ENCODE results near the gene SDHA. TPM values are rescaled to one million over a fixed set of nuclear protein-coding genes. Genes with fewer than 3 reads are reported as not detected.
"Not testable (repeated sequence)": the region's sequence is repeated elsewhere in the genome, so short reads cannot be mapped to it uniquely, and the experiment has no call there.

SDHA gene
- total RNA-seq, 1 experiment from 2014 or later = 134 TPM

DNA sequence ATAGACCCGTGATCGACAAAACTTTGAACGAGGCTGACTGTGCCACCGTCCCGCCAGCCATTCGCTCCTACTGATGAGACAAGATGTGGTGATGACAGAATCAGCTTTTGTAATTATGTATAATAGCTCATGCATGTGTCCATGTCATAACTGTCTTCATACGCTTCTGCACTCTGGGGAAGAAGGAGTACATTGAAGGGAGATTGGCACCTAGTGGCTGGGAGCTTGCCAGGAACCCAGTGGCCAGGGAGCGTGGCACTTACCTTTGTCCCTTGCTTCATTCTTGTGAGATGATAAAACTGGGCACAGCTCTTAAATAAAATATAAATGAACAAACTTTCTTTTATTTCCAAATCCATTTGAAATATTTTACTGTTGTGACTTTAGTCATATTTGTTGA is 38.2 kb downstream of the SDHA start:
- H3K27ac ChIP-seq (ENCODE audit: low read depth, low read length); RAD21 ChIA-PET (ENCODE audit: low non-redundant PET in 1 of 2, low total read pairs in 2 of 2, uncharacterized antibody in 2 of 2, unreplicated experiment in 2 of 2); H2AFZ ChIP-seq (ENCODE audit: low read depth, low read length, poor library complexity, severe bottlenecking); H3K4me3 ChIP-seq (replicated peaks in 1 of 2; ENCODE audit: low read depth in 1 of 2, low read length in 2 of 2); H3K27me3 ChIP-seq (ENCODE audit: insufficient read depth, low read length); H4K20me1 ChIP-seq (ENCODE audit: insufficient read depth); H3K9me2 ChIP-seq (ENCODE audit: insufficient read depth); H3K4me1 ChIP-seq (ENCODE audit: control insufficient read depth in 1 of 2, insufficient read depth in 2 of 2, low read length in 2 of 2); intact Hi-C loops (cut with micrococcal nuclease); CTCF ChIA-PET; H3K9ac ChIP-seq (ENCODE audit: low read length); ATAC-seq; H3K79me2 ChIP-seq (ENCODE audit: insufficient read depth, low read length); H3K4me2 ChIP-seq (ENCODE audit: low read length); POLR2A ChIA-PET; H3K9me3 ChIP-seq (ENCODE audit: control insufficient read depth in 1 of 2, insufficient read depth in 1 of 2, low read depth in 1 of 2, low read length in 2 of 2); DNase-seq (ENCODE audit: low read depth, low spot score): not testable (repeated sequence)
- BruUV-seq (replicated peaks) = TSS peak; percentile 31
- H3K36me3 ChIP-seq (ENCODE audit: control insufficient read depth in 1 of 2, insufficient read depth in 2 of 2, low read length in 2 of 2) = peaks cover 11 to 22% of the 10 kb centered on the region in 2 experiments; a peak in 3 of 4 replicates

GRCh38 chr5:257148-257547 is 39.0 kb downstream of the SDHA start:
- DNase-seq (ENCODE audit: low read depth, low spot score) (no peak), ATAC-seq (no peak)
- Histone ChIP-seq H3K9ac (ENCODE audit: low read length) (no peak overlapping the region), H3K79me2 (ENCODE audit: insufficient read depth, low read length) (no peaks in the 10 kb centered on the region), H3K4me3 (replicated peaks in 1 of 2; ENCODE audit: low read depth in 1 of 2, low read length in 2 of 2) (no peak overlapping the region), H2AFZ (ENCODE audit: low read depth, low read length, poor library complexity, severe bottlenecking) (no peak overlapping the region), H3K27me3 (ENCODE audit: insufficient read depth, low read length) (no peaks in the 10 kb centered on the region), H3K4me1 (ENCODE audit: control insufficient read depth in 1 of 2, insufficient read depth in 2 of 2, low read length in 2 of 2) (no peaks in the 10 kb centered on the region), H3K9me3 (ENCODE audit: control insufficient read depth in 1 of 2, insufficient read depth in 1 of 2, low read depth in 1 of 2, low read length in 2 of 2) (no peaks in the 10 kb centered on the region), H3K27ac (ENCODE audit: low read depth, low read length) (no peak overlapping the region), H3K4me2 (ENCODE audit: low read length) (no peak overlapping the region), H3K9me2 (ENCODE audit: insufficient read depth) (no peaks in the 10 kb centered on the region), H3K36me3 (ENCODE audit: control insufficient read depth in 1 of 2, insufficient read depth in 2 of 2, low read length in 2 of 2) (peaks cover 11 to 22% of the 10 kb centered on the region in 2 experiments; a peak in 3 of 4 replicates), H4K20me1 (ENCODE audit: insufficient read depth) (no peaks in the 10 kb centered on the region)
- TF ChIP-seq ZBTB33 (IDR thresholded peaks at IDR 0.05; ENCODE audit: extremely low read depth, insufficient replicate concordance, low read length) = no peak
- TF ChIP-seq CBX3 (IDR thresholded peaks at IDR 0.05; ENCODE audit: low read depth) = no peak
- TF ChIP-seq TCF7L2 (IDR thresholded peaks at IDR 0.05; ENCODE audit: borderline replicate concordance, extremely low read depth, insufficient read depth, insufficient read length) = no peak
- TF ChIP-seq, protein P1, sequence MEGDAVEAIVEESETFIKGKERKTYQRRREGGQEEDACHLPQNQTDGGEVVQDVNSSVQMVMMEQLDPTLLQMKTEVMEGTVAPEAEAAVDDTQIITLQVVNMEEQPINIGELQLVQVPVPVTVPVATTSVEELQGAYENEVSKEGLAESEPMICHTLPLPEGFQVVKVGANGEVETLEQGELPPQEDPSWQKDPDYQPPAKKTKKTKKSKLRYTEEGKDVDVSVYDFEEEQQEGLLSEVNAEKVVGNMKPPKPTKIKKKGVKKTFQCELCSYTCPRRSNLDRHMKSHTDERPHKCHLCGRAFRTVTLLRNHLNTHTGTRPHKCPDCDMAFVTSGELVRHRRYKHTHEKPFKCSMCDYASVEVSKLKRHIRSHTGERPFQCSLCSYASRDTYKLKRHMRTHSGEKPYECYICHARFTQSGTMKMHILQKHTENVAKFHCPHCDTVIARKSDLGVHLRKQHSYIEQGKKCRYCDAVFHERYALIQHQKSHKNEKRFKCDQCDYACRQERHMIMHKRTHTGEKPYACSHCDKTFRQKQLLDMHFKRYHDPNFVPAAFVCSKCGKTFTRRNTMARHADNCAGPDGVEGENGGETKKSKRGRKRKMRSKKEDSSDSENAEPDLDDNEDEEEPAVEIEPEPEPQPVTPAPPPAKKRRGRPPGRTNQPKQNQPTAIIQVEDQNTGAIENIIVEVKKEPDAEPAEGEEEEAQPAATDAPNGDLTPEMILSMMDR (IDR thresholded peaks at IDR 0.05 in 2 of 3, conservative IDR thresholded peaks at IDR 0.05 in 1 of 3; ENCODE audit: borderline replicate concordance in 1 of 3, insufficient read depth in 1 of 3, low read depth in 2 of 3, low read length in 2 of 3) = no peak
- TF ChIP-seq SRF (IDR thresholded peaks at IDR 0.05; ENCODE audit: low read depth) = no peak
- no peak for TF ChIP-seq ZFX (IDR thresholded peaks at IDR 0.05)
- no peak for TF ChIP-seq SIN3A (IDR thresholded peaks at IDR 0.05; ENCODE audit: low read depth)
- no peak for TF ChIP-seq CEBPB (IDR thresholded peaks at IDR 0.05; ENCODE audit: low read depth)
- TF ChIP-seq ATF3 (IDR thresholded peaks at IDR 0.05) = no peak
- ChIA-PET RAD21 (ENCODE audit: low non-redundant PET in 1 of 2, low total read pairs in 2 of 2, uncharacterized antibody in 2 of 2, unreplicated experiment in 2 of 2) (no interaction called here), CTCF (no interaction called here), POLR2A (no interaction called here)
- no TSS peak for BruUV-seq (replicated peaks)
- intact Hi-C loops (cut with micrococcal nuclease) = no loop called here

DNA sequence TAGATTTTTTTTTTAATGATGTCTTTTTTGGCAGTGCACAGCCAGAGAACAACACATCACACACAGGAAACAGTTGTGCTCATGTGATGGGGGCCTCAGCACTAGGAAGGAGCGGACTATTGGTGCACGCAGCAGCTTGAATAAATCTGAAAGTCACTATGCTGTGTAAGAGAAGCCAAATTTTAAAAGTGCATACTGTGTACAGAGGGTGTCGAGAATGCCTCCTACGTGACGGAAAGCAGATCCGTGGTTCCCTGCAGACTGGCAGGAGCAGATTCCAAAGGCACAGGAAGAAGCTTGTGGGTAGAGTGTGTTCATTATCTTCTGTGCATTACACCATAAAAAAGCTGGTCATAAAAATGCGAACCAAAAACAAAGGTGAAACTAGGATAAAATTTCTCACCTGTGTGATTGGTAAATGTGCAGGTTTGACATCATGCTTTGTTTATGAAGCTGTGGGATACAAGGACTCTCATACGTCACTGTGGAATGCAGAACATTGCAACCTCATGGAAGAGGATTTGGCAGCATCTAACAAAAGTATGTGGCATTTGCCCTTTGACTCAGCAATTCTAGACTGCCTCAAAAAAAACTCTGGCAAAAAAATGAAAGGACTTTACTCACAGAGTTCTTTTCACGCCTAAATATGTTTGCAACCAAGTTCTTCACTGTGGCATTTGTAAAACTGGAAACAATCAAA is 45.3 kb downstream of the SDHA start:
- H3K79me2 ChIP-seq (ENCODE audit: insufficient read depth, low read length); DNase-seq (ENCODE audit: low read depth, low spot score); H2AFZ ChIP-seq (ENCODE audit: low read depth, low read length, poor library complexity, severe bottlenecking); ATAC-seq; intact Hi-C loops (cut with micrococcal nuclease); H3K9me2 ChIP-seq (ENCODE audit: insufficient read depth); H3K27me3 ChIP-seq (ENCODE audit: insufficient read depth, low read length); H3K4me3 ChIP-seq (replicated peaks in 1 of 2; ENCODE audit: low read depth in 1 of 2, low read length in 2 of 2); H4K20me1 ChIP-seq (ENCODE audit: insufficient read depth); H3K9me3 ChIP-seq (ENCODE audit: control insufficient read depth in 1 of 2, insufficient read depth in 1 of 2, low read depth in 1 of 2, low read length in 2 of 2); H3K27ac ChIP-seq (ENCODE audit: low read depth, low read length); POLR2A ChIA-PET; RAD21 ChIA-PET (ENCODE audit: low non-redundant PET in 1 of 2, low total read pairs in 2 of 2, uncharacterized antibody in 2 of 2, unreplicated experiment in 2 of 2); CTCF ChIA-PET; H3K9ac ChIP-seq (ENCODE audit: low read length); H3K4me2 ChIP-seq (ENCODE audit: low read length); H3K4me1 ChIP-seq (ENCODE audit: control insufficient read depth in 1 of 2, insufficient read depth in 2 of 2, low read length in 2 of 2): not testable (repeated sequence)
- BruUV-seq (replicated peaks) = TSS peak; percentile 47
- H3K36me3 ChIP-seq (ENCODE audit: control insufficient read depth in 1 of 2, insufficient read depth in 2 of 2, low read length in 2 of 2) = peaks cover 7 to 15% of the 10 kb centered on the region in 2 experiments; a peak in 2 of 4 replicates

All from HCT116 (cell line).